ENCODE results near the gene FLVCR2.

FLVCR2 gene

DNA sequence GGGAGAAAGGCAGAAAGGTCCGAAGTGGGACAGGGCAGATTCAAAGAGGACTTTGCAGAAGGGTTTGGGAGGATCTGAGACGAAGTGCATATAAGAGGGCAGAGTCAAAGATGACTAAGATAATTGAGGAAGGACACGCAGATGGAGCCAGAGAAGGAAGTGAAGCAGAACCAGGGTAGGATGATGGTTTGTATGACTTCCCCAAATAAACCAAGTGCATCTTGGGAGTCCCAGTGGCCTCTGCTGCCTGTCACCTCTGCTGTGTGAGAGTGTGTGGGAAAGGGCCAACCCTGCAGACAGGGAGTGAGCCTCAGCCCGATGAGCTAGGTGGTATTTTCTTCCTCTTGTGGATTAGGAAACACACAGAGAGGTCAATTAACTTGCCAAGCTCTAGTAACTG is 36.8 kb downstream of the FLVCR2 start (continued):
- TF ChIP-seq ZNF561 (tag by site-specific recombination; IDR thresholded peaks at IDR 0.05; ENCODE audit: borderline replicate concordance) (no peak), IKZF3 (tag by site-specific recombination; IDR thresholded peaks at IDR 0.05) (no peak)

GRCh38 chr14:75619548-75619947 is 41.1 kb downstream of the FLVCR2 start:
- ChIA-PET CTCF (interaction anchor here (0.6 to 1.1 kb wide), 2 partner anchors 42 to 1118 kb away, joined by 3 read pairs; no protein-coding TSS in a partner anchor), POLR2A (no interaction called here)
- Histone ChIP-seq H3K36me3 (ENCODE audit: control insufficient read depth in 2 of 2, insufficient read depth in 1 of 2, low read length in 2 of 2) (no peaks in the 10 kb centered on the region), H3K4me3 (ENCODE audit: low read depth, low read length) (no peak overlapping the region), H3K4me1 (ENCODE audit: control insufficient read depth, insufficient read depth, low read length) (no peaks in the 10 kb centered on the region), H3K27ac (ENCODE audit: extremely low read depth, low read depth, low read length) (no peak overlapping the region), H3K9me3 (ENCODE audit: control insufficient read depth, insufficient read depth, low read depth, low read length) (no peaks in the 10 kb centered on the region)
- no peak for TF ChIP-seq ZNF677 (tag by site-specific recombination; IDR thresholded peaks at IDR 0.05)
- no peak for TF ChIP-seq ZNF776 (tag by site-specific recombination; IDR thresholded peaks at IDR 0.05; ENCODE audit: borderline replicate concordance)
- TF ChIP-seq ZNF621 (tag by site-specific recombination; IDR thresholded peaks at IDR 0.05): no peak
- no peak for TF ChIP-seq ZNF624 (tag by site-specific recombination; IDR thresholded peaks at IDR 0.05)
- TF ChIP-seq ZSCAN30 (tag by site-specific recombination; IDR thresholded peaks at IDR 0.05): no peak

DNA sequence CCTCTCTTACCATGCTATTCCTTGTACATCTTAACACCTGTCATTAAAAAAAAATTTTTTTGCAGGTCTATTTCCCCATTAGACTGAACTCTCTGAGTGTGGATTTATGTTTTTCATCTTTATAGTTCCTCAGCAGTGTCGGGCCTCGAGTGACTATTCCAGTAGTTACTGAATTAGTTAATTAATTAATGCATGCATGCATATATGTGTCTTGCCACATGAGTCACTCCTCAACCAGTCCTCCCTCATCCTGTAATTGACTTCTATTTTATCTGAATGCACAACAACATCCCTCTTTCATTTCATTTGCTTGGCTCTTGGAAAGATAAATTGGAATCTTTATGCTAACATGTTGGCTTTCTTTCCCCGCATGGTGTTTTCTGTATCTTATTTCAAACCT is 46.6 kb downstream of the FLVCR2 start:
- no peaks in the 10 kb centered on the region for H3K9me3 ChIP-seq (ENCODE audit: control insufficient read depth, insufficient read depth, low read depth, low read length)
- TF ChIP-seq, protein P1, sequence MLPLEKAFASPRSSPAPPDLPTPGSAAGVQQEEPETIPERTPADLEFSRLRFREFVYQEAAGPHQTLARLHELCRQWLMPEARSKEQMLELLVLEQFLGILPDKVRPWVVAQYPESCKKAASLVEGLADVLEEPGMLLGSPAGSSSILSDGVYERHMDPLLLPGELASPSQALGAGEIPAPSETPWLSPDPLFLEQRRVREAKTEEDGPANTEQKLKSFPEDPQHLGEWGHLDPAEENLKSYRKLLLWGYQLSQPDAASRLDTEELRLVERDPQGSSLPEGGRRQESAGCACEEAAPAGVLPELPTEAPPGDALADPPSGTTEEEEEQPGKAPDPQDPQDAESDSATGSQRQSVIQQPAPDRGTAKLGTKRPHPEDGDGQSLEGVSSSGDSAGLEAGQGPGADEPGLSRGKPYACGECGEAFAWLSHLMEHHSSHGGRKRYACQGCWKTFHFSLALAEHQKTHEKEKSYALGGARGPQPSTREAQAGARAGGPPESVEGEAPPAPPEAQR (tag by site-specific recombination; IDR thresholded peaks at IDR 0.05): no peak
- POLR2A ChIA-PET: no interaction called here
- H3K27ac ChIP-seq (ENCODE audit: extremely low read depth, low read depth, low read length): no peak overlapping the region
- CTCF ChIA-PET: interaction anchor here (0.7 kb wide), 1 partner anchor 31 kb away, joined by 4 read pairs; no protein-coding TSS in a partner anchor
- no peaks in the 10 kb centered on the region for H3K36me3 ChIP-seq (ENCODE audit: control insufficient read depth in 2 of 2, insufficient read depth in 1 of 2, low read length in 2 of 2)
- H3K4me3 ChIP-seq (ENCODE audit: low read depth, low read length): no peak overlapping the region
- no peaks in the 10 kb centered on the region for H3K4me1 ChIP-seq (ENCODE audit: control insufficient read depth, insufficient read depth, low read length)

DNA sequence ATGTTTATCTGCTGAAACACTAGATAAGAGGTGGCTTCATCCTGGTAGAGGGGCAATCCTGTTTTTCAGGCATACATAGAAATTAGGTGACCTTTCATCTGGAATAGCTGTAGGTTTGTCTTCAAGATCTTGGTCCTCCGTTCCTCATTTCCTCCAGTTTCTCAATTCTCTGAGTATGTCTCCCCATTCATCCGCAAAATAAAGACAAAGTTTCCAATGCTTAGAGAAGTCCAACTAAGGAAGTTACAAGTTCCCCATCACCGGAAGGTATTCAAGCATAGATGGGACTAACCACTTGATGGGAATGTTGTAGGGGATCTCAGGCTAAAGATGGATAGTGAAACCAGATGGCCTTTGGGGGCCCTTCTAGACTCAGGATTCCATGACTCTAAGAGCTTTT is 48.0 kb downstream of the FLVCR2 start:
- no peaks in the 10 kb centered on the region for H3K36me3 ChIP-seq (ENCODE audit: control insufficient read depth in 2 of 2, insufficient read depth in 1 of 2, low read length in 2 of 2)
- H3K4me1 ChIP-seq (ENCODE audit: control insufficient read depth, insufficient read depth, low read length): no peaks in the 10 kb centered on the region
- ChIA-PET POLR2A (no interaction called here), CTCF (no interaction called here)
- H3K9me3 ChIP-seq (ENCODE audit: control insufficient read depth, insufficient read depth, low read depth, low read length): no peaks in the 10 kb centered on the region
- H3K4me3 ChIP-seq (ENCODE audit: low read depth, low read length): no peak overlapping the region
- no peak overlapping the region for H3K27ac ChIP-seq (ENCODE audit: extremely low read depth, low read depth, low read length)
- TF ChIP-seq, protein P2, sequence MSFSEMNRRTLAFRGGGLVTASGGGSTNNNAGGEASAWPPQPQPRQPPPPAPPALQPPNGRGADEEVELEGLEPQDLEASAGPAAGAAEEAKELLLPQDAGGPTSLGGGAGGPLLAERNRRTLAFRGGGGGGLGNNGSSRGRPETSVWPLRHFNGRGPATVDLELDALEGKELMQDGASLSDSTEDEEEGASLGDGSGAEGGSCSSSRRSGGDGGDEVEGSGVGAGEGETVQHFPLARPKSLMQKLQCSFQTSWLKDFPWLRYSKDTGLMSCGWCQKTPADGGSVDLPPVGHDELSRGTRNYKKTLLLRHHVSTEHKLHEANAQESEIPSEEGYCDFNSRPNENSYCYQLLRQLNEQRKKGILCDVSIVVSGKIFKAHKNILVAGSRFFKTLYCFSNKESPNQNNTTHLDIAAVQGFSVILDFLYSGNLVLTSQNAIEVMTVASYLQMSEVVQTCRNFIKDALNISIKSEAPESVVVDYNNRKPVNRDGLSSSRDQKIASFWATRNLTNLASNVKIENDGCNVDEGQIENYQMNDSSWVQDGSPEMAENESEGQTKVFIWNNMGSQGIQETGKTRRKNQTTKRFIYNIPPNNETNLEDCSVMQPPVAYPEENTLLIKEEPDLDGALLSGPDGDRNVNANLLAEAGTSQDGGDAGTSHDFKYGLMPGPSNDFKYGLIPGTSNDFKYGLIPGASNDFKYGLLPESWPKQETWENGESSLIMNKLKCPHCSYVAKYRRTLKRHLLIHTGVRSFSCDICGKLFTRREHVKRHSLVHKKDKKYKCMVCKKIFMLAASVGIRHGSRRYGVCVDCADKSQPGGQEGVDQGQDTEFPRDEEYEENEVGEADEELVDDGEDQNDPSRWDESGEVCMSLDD (tag by site-specific recombination; IDR thresholded peaks at IDR 0.05): no peak
- no peak for TF ChIP-seq ZBTB26 (tag by site-specific recombination; optimal IDR thresholded peaks at IDR 0.05)
- TF ChIP-seq, protein P3, sequence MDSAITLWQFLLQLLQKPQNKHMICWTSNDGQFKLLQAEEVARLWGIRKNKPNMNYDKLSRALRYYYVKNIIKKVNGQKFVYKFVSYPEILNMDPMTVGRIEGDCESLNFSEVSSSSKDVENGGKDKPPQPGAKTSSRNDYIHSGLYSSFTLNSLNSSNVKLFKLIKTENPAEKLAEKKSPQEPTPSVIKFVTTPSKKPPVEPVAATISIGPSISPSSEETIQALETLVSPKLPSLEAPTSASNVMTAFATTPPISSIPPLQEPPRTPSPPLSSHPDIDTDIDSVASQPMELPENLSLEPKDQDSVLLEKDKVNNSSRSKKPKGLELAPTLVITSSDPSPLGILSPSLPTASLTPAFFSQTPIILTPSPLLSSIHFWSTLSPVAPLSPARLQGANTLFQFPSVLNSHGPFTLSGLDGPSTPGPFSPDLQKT (IDR thresholded peaks at IDR 0.05; ENCODE audit: borderline replicate concordance, low read depth, low read length): no peak
- TF ChIP-seq REPIN1 (tag by site-specific recombination; IDR thresholded peaks at IDR 0.05; ENCODE audit: low read depth): no peak
- TF ChIP-seq ZSCAN16 (tag by site-specific recombination; IDR thresholded peaks at IDR 0.05): no peak
- no peak for TF ChIP-seq GLI4 (tag by site-specific recombination; IDR thresholded peaks at IDR 0.05)
- TF ChIP-seq ZNF366 (tag by site-specific recombination; conservative IDR thresholded peaks at IDR 0.05): no peak
- no peak for TF ChIP-seq FEZF1 (tag by site-specific recombination; IDR thresholded peaks at IDR 0.05)
- TF ChIP-seq ZNF112 (tag by site-specific recombination; IDR thresholded peaks at IDR 0.05): no peak
- no peak for TF ChIP-seq ZSCAN30 (tag by site-specific recombination; IDR thresholded peaks at IDR 0.05)
- no peak for TF ChIP-seq PRDM2 (tag by site-specific recombination; IDR thresholded peaks at IDR 0.05; ENCODE audit: borderline replicate concordance)

Measured in HEK293 (cell line).